ENCODE measurements around the gene TSSK3. TPM values are rescaled to one million over a fixed set of nuclear protein-coding genes. Genes with fewer than 3 reads are reported as not detected.

TSSK3 gene, protein sequence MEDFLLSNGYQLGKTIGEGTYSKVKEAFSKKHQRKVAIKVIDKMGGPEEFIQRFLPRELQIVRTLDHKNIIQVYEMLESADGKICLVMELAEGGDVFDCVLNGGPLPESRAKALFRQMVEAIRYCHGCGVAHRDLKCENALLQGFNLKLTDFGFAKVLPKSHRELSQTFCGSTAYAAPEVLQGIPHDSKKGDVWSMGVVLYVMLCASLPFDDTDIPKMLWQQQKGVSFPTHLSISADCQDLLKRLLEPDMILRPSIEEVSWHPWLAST
- total RNA-seq: 1 to 10 TPM in 7 of 8 experiments, under 1 TPM in 1; 0.92 to 6.9 (median 2.5) TPM

DNA sequence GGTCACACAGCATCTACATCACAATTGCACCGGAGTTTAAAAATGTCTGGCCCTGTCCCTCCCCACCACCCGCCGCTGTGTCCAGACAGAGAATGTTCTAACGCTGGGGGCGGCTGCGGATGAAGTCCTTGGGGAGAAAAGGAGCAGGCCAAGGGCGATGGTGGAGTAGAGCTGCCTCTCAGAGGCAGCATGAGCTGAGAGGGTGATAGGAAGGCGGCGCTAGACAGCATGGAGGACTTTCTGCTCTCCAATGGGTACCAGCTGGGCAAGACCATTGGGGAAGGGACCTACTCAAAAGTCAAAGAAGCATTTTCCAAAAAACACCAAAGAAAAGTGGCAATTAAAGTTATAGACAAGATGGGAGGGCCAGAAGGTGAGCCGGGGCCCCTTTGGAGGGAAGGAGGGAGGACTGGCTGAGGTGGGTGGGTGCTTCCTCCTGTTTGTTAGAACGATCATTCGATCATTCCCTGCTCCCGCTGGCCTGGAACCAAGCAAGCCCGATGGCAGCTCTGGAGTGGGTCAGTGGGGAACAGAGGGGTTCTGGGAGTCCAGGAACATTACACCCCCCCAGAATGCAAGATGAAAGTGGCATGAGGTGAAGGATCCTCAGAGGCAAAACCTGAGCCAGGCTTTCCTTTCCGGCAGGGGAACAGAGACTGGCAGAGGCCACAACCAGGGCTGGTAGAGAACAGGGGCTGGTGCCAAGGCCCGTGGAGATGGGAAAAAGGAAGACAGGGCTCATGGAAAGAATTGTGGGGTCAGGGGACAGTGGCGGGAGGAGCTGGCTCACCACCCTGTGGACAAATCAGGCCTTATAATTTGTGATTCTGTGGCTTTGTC is at the start of gene TSSK3, which contains the start of gene FAM229A:
TSS of gene TSSK3 (plus strand) at position 66 of the 840 bp plus-strand sequence. CDS start at position 229, 163 bp downstream.
TSS of gene FAM229A (minus strand) at position 12 of the 840 bp plus-strand sequence. CDS start 394 bp downstream, outside the sequence.
- in situ Hi-C loops (cut with MboI; ENCODE audit: low pct_unique_long_range_greater_than_20kb in 2 of 9, low sequenced_read_pairs in 9 of 9, unreplicated experiment in 9 of 9): no loop called here
- WGBS, 10 experiments: 43 to 100% (median 61%) methylated on average over 1 to 13 of the region's 17 CpGs; no CpG with 5 or more reads in 2 of the 10 experiments
- ATAC-seq (replicated peaks in 6 of 8): peak in 5 of 8 experiments; percentile 1 to 8 (median 7)
- Histone ChIP-seq H3K4me1 (replicated peaks in 1 of 2) (peaks cover 20 to 21% of the 10 kb centered on the region in 2 donors), H3K27ac (peak within 1 kb of the TSS; percentile 8 to 62), H3K4me3 (peak within 1 kb of the TSS; percentile 7 to 31 (median 25))

DNA sequence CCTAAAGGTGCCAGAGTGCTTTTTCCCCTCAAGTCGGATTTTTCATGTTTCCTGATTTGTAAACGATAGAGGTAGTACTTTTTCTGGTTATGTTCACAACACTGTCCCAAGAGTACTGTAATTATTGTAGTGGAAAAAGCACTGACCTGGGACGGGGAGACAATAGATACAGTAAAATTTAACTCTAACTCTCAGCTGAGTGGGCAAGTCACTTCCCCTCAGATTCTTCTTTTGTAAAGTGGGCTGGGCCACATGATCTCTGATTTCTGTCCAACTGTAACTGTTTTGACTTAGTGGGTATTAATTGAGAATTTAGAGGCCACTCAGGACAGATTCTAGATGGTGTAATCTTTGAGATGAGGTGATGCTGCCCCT is 45.4 kb upstream of the TSSK3 start:
- H3K27ac ChIP-seq: no peak overlapping the region
- in situ Hi-C loops (cut with MboI; ENCODE audit: low pct_unique_long_range_greater_than_20kb in 2 of 9, low sequenced_read_pairs in 9 of 9, unreplicated experiment in 9 of 9): no loop called here
- 80 to 100% (median 88%) methylated on average over 1 to 3 of the region's 3 CpGs; no CpG with 5 or more reads in 3 of the 10 experiments for WGBS, 10 experiments
- no peak overlapping the region for H3K4me3 ChIP-seq
- H3K4me1 ChIP-seq (replicated peaks in 1 of 2): no peaks in the 10 kb centered on the region
- ATAC-seq (replicated peaks in 6 of 8): no peak

DNA sequence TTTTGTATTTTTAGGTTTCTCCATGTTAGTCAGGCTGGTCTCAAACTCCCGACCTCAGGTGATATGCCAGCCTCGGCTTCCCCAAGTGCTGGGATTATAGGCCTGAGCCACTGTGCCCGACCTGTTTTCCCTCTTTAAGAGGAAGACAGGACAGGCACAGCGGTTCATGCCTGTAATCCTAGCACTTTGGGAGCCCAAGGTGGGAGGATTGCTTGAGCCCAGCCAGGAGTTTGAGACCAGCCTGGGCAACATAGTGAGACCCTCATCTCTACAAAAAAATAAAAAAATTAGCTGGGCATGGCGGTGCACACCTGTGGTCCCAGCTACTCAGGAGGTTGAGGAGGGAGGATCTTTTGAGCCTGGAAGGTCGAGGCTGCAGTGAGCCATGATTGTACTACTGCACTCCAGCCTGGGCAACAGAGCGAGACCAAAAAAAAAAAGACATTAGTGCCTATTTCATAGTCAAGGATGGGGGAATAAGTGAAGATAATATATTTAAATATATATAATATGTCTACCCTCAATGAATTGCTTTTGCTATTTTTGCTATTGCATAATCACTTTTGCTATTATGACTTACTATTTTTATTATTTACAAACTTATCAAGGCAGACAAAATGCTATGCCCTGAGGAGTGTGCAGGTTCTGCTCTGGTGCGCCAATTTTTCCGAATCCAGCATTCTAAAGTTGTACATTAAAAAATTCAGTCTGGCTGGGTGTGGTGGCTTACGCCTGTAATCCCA is 44.0 kb upstream of the TSSK3 start:
- H3K4me3 ChIP-seq: no peak overlapping the region
- H3K27ac ChIP-seq: no peak overlapping the region
- no peaks in the 10 kb centered on the region for H3K4me1 ChIP-seq (replicated peaks in 1 of 2)
- in situ Hi-C loops (cut with MboI; ENCODE audit: low pct_unique_long_range_greater_than_20kb in 2 of 9, low sequenced_read_pairs in 9 of 9, unreplicated experiment in 9 of 9): no loop called here
- no peak for ATAC-seq (replicated peaks in 6 of 8)
- WGBS, 10 experiments: 84 to 100% (median 97%) methylated on average over 3 to 10 of the region's 10 CpGs; no CpG with 5 or more reads in 1 of the 10 experiments

DNA sequence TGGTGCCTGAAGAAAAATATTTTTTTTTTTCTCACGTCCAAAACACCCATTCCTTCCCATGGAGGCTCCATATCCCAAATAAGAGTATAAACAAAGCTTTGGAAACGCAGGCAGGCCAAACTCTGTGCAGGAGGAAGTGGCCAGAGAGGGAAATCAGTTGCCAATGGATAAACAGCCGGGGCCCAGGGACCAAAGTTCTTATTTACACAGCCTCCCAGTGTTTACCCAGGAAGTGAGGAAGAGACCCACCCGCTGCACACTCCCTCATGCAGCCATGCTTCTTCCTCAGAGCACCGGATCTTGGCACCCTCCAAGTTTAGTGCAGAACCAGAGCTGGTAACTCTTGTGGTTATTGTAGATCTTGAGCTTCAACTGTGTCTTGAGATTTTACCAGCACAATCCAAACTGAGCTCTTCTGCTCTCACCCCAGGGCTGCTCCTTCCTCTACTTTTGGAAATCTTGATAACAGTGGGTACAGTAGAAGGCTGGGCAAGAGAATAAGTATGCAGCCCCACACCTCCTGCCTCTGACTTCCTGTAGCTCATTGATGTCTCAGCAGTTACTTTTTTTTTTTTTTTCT is 40.5 kb upstream of the TSSK3 start:
- 53 to 94% (median 75%) methylated on average over 2 to 5 of the region's 5 CpGs; no CpG with 5 or more reads in 2 of the 10 experiments for WGBS, 10 experiments
- in situ Hi-C loops (cut with MboI; ENCODE audit: low pct_unique_long_range_greater_than_20kb in 2 of 9, low sequenced_read_pairs in 9 of 9, unreplicated experiment in 9 of 9): no loop called here
- peak in 2 of 8 experiments; percentile 27 to 35 for ATAC-seq (replicated peaks in 6 of 8)
- H3K4me3 ChIP-seq: no peak overlapping the region
- no peak overlapping the region for H3K27ac ChIP-seq
- no peaks in the 10 kb centered on the region for H3K4me1 ChIP-seq (replicated peaks in 1 of 2)

DNA sequence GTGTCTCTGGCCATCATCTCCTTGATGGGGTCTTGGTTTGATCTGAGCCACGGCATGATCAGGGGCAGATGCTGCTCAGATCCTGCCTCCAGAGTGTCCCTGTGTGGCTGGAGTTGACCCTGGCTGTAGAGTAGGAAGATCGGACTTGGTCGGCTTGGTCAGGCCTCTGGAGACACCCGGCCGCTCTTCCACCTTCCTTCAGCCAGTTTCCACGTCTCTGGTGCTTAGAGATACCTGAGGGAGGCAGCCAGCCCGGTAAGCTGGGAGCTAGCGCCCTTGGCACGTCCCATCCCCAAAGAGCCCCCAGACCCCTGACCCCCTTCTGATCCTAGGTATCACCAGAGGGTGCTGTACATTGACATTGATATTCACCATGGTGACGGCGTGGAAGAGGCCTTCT is 35.1 kb upstream of the TSSK3 start:
- H3K27ac ChIP-seq: no peak overlapping the region
- no peaks in the 10 kb centered on the region for H3K4me1 ChIP-seq (replicated peaks in 1 of 2)
- H3K4me3 ChIP-seq: no peak overlapping the region
- WGBS, 10 experiments: 94 to 100% (median 100%) methylated on average over 4 to 6 of the region's 11 CpGs; no CpG with 5 or more reads in 7 of the 10 experiments
- in situ Hi-C loops (cut with MboI; ENCODE audit: low pct_unique_long_range_greater_than_20kb in 2 of 9, low sequenced_read_pairs in 9 of 9, unreplicated experiment in 9 of 9): no loop called here
- ATAC-seq (replicated peaks in 6 of 8): no peak

DNA sequence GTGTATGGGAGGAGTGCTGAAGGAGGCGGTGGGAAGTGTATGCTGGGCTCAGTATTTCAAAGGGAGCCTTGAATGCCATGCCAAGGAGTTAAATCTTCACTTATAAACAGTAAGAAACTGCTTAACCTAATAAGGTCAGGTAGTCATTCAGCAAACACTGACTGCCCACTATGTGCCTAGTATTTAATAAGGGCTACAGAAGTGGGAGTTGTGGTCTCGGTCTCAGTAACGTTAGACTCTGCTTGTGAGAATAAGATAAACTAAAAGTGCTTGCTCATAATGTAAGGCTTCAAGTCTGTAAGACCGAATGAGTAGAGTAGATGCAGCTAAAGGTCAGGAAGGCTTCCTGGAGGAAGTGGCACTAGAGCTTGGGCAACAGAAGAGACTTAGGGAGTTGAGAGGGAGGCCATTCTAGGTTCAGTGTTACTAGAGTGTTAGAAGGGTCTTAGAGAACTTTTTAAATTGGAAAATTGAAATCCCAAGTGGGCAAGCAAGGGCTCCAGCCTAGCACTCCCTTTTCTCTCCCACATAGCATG is 32.3 kb upstream of the TSSK3 start:
- peaks cover 14 to 17% of the 10 kb centered on the region in 2 donors for H3K4me1 ChIP-seq (replicated peaks in 1 of 2)
- H3K27ac ChIP-seq: no peak overlapping the region
- no peak for ATAC-seq (replicated peaks in 6 of 8)
- WGBS, 10 experiments: 90 to 100% (median 93%) methylated on average over 2 to 4 of the region's 4 CpGs; no CpG with 5 or more reads in 3 of the 10 experiments
- in situ Hi-C loops (cut with MboI; ENCODE audit: low pct_unique_long_range_greater_than_20kb in 2 of 9, low sequenced_read_pairs in 9 of 9, unreplicated experiment in 9 of 9): no loop called here
- H3K4me3 ChIP-seq: no peak overlapping the region

DNA sequence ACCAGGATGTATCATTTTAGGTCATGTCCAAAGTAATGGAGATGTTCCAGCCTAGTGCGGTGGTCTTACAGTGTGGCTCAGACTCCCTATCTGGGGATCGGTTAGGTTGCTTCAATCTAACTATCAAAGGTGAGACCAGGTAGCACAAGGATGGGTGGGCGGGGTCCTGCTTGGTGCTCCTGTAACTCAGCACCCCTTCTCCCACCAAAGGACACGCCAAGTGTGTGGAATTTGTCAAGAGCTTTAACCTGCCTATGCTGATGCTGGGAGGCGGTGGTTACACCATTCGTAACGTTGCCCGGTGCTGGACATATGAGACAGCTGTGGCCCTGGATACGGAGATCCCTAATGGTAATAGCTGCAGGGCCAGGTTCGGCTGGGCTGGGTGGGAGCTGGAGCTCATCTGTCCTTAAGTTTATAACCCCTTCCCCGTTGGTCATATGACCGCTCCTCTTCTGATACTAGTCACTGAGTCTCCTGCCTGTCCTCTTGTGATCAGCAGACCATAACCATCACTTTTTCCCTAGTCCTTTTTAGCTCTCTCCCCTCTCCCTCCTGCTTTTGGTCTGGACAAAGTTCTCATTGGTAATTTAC is 31.7 kb upstream of the TSSK3 start:
- in situ Hi-C loops (cut with MboI; ENCODE audit: low pct_unique_long_range_greater_than_20kb in 2 of 9, low sequenced_read_pairs in 9 of 9, unreplicated experiment in 9 of 9): no loop called here
- Histone ChIP-seq H3K27ac (no peak overlapping the region), H3K4me1 (replicated peaks in 1 of 2) (peaks cover 14 to 17% of the 10 kb centered on the region in 2 donors), H3K4me3 (no peak overlapping the region)
- no peak for ATAC-seq (replicated peaks in 6 of 8)
- 80 to 100% (median 94%) methylated on average over 1 to 11 of the region's 12 CpGs; no CpG with 5 or more reads in 1 of the 10 experiments for WGBS, 10 experiments

DNA sequence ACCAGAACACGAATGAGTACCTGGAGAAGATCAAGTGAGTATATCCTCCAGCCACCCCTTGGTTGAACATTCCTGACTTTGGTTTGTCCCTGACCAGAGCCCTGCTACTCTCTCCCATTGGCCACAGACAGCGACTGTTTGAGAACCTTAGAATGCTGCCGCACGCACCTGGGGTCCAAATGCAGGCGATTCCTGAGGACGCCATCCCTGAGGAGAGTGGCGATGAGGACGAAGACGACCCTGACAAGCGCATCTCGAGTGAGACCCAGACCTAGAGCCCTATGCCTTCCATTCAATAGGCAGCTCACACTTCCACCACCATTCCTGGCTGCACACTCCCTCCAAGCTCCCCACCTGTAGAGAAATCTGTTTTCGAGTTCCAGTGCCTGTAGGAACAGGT is 30.8 kb upstream of the TSSK3 start:
- in situ Hi-C loops (cut with MboI; ENCODE audit: low pct_unique_long_range_greater_than_20kb in 2 of 9, low sequenced_read_pairs in 9 of 9, unreplicated experiment in 9 of 9): no loop called here
- WGBS, 10 experiments: 50 to 100% (median 97%) methylated on average over 1 to 8 of the region's 12 CpGs; no CpG with 5 or more reads in 2 of the 10 experiments
- peaks cover 14 to 19% of the 10 kb centered on the region in 2 donors for H3K4me1 ChIP-seq (replicated peaks in 1 of 2)
- no peak overlapping the region for H3K4me3 ChIP-seq
- ATAC-seq (replicated peaks in 6 of 8): no peak
- no peak overlapping the region for H3K27ac ChIP-seq

DNA sequence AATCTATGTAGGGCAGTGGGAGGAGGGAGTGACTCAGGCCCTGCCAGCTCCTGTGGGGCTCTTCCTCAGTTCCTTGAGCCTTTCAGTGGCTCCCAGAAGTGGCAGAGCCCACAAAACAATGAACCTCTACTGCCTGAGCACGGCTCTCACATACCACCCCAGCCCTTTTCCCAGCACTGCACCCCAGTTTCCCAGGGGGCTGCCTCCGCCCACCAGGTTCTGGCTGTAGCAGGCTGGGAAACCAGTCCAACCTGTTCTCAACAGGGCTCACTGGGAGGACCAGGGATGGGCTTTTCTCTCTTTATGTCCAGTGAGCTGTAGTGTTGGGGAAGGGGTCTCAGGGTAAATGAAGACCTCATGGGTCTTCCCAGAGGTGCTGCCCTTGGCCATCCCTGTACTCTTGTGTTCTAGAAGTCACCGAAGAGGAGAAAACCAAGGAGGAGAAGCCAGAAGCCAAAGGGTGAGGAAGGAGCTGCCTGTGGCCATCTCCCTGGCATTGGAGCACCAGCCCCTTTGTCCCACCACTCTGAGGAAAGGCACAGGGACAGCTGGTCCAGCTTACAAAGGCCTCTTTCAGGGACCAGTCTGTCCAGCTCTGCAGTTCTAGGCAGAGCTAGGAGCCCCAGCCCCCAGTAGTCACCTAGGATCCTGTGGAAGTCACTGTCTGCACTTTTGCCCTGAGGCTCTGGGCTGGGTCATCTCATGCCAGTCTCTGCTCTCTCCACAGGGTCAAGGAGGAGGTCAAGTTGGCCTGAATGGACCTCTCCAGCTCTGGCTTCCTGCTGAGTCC is 29.9 kb upstream of the TSSK3 start:
- in situ Hi-C loops (cut with MboI; ENCODE audit: low pct_unique_long_range_greater_than_20kb in 2 of 9, low sequenced_read_pairs in 9 of 9, unreplicated experiment in 9 of 9): no loop called here
- ATAC-seq (replicated peaks in 6 of 8): no peak
- 87 to 100% (median 93%) methylated on average over 1 to 3 of the region's 3 CpGs; no CpG with 5 or more reads in 5 of the 10 experiments for WGBS, 10 experiments
- Histone ChIP-seq H3K4me3 (no peak overlapping the region), H3K27ac (no peak overlapping the region), H3K4me1 (replicated peaks in 1 of 2) (peaks cover 17 to 28% of the 10 kb centered on the region in 2 donors)

DNA sequence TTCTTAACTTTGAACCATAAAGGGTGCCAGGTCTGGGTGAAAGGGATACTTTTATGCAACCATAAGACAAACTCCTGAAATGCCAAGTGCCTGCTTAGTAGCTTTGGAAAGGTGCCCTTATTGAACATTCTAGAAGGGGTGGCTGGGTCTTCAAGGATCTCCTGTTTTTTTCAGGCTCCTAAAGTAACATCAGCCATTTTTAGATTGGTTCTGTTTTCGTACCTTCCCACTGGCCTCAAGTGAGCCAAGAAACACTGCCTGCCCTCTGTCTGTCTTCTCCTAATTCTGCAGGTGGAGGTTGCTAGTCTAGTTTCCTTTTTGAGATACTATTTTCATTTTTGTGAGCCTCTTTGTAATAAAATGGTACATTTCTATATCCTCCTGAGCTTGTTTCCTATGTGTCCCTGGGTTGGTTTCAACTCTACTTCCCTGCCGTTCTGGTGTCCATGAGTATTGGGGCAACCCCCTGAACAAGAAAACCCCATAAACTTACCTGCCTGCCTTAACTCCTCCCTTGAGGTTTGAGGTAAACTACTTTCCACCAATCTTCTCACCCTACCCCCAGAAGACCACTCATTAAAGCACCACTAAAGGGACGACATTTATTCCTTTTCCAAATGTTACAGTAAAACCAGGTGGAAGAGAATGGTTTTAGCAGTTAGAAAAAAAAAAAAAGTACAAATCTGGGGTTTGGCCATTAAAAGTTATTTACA is 28.9 kb upstream of the TSSK3 start:
- H3K4me1 ChIP-seq (replicated peaks in 1 of 2): peaks cover 25 to 36% of the 10 kb centered on the region in 2 donors
- H3K4me3 ChIP-seq: peak overlapping the region in 2 of 5 donors; percentile 91 to 98
- WGBS, 10 experiments: 75 to 100% (median 91%) methylated on average over 1 to 3 of the region's 3 CpGs; no CpG with 5 or more reads in 2 of the 10 experiments
- no peak overlapping the region for H3K27ac ChIP-seq
- in situ Hi-C loops (cut with MboI; ENCODE audit: low pct_unique_long_range_greater_than_20kb in 2 of 9, low sequenced_read_pairs in 9 of 9, unreplicated experiment in 9 of 9): no loop called here
- ATAC-seq (replicated peaks in 6 of 8): no peak
